Activated effector memory CD4-positive, alpha-beta T cell treated with Interleukin-2 at 50 U/mL for 16 hours (primary cell): ENCODE data around the gene RCHY1.
"Not testable (repeated sequence)": the region's sequence is repeated elsewhere in the genome, so short reads cannot be mapped to it uniquely, and the experiment has no call there.

ENCODE experiments used
- DNase-seq: peaks from one replicate; pipeline ENCODE4 v3.0.0-alpha.2; 2020

The RCHY1 gene

GRCh38 chr4:75514949-75515612 is 878 bp upstream of the RCHY1 start:
- DNase-seq, result no peak

GRCh38 chr4:75513526-75514130 is 575 bp downstream of the RCHY1 start:
- no peak for DNase-seq

GRCh38 chr4:75512386-75513211 is 1.6 kb downstream of the RCHY1 start:
- DNase-seq, result no peak

GRCh38 chr4:75511841-75512240 is 2.4 kb downstream of the RCHY1 start:
- no peak for DNase-seq

- not testable (repeated sequence) for DNase-seq
Observed at GRCh38 chr4:75509592-75509991, 4.6 kb downstream of the RCHY1 start.

- no peak for DNase-seq
Observed at GRCh38 chr4:75505630-75506029, 8.6 kb downstream of the RCHY1 start.

- no peak for DNase-seq
Observed at GRCh38 chr4:75502671-75503070, 11.5 kb downstream of the RCHY1 start.

- no peak for DNase-seq
Observed at GRCh38 chr4:75499900-75500299, 14.3 kb downstream of the RCHY1 start.

- DNase-seq, result no peak
Observed at GRCh38 chr4:75498041-75498440, 16.2 kb downstream of the RCHY1 start.

- DNase-seq, result no peak
Observed at GRCh38 chr4:75497133-75497532, 17.1 kb downstream of the RCHY1 start.

GRCh38 chr4:75496406-75496805 is 17.8 kb downstream of the RCHY1 start:
- no peak for DNase-seq

GRCh38 chr4:75495476-75495875 is 18.7 kb downstream of the RCHY1 start:
- no peak for DNase-seq

GRCh38 chr4:75494563-75494962 is 19.6 kb downstream of the RCHY1 start:
- no peak for DNase-seq

- DNase-seq, result no peak
Observed at GRCh38 chr4:75490155-75490554, 24.0 kb downstream of the RCHY1 start.

- DNase-seq, result no peak
Observed at GRCh38 chr4:75484190-75484589, 30.0 kb downstream of the RCHY1 start.

- no peak for DNase-seq
Observed at GRCh38 chr4:75477201-75477600, 37.0 kb downstream of the RCHY1 start.

GRCh38 chr4:75470738-75471137 is 43.5 kb downstream of the RCHY1 start:
- DNase-seq, result no peak

GRCh38 chr4:75469896-75470295 is 44.3 kb downstream of the RCHY1 start:
- no peak for DNase-seq

GRCh38 chr4:75457365-75457764 is 56.8 kb downstream of the RCHY1 start:
- no peak for DNase-seq

- no peak for DNase-seq
Observed at GRCh38 chr4:75434105-75434504, 80.1 kb downstream of the RCHY1 start.

- DNase-seq, result no peak
Observed at GRCh38 chr4:75432683-75433082, 81.5 kb downstream of the RCHY1 start.

- DNase-seq, result no peak
Observed at GRCh38 chr4:75429208-75429607, 85.0 kb downstream of the RCHY1 start.
